ENCODE data around the gene MCCD1. TPM values are rescaled to one million over a fixed set of nuclear protein-coding genes. Genes with fewer than 3 reads are reported as not detected.

Gene MCCD1
- total and polyA plus RNA-seq, 2 of the 13 experiments (the other 11 are each of a cell fraction or from before 2014, with no cell fraction given), result 0.15 TPM; not detected in 1

DNA sequence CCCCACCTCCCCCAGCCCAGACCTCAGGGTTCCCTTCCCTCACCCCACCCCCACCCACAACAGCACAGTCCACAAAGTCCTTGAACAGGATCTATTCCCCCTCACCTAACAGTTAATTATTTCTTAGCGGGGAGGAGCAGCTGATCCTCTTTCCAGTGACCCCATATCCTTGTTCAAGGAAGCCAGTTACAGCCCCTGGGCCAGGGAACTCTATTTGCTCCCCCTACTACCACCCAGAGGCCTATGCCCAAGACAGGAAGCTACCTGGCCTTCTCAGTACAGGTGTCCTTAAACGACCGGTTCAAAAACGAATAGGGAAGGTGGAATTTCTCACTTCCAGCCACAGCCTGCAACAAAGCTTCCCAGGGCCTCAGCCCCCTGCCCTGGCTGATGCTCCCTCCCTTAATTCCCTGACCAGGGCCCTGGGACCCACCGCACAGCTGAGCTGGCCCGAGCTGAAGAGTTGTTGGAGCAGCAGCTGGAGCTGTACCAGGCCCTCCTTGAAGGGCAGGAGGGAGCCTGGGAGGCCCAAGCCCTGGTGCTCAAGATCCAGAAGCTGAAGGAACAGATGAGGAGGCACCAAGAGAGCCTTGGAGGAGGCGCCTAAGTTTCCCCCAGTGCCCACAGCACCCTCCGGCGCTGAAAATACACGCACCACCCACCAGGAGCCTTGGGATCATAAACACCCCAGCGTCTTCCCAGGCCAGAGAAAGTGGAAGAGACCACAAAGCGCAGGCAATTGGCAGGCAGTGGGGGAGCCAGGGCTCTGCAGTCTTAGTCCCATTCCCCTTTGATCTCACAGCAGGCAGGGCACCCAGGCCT is 778 bp downstream of the MCCD1 start (continued):
- TF ChIP-seq, protein P1, sequence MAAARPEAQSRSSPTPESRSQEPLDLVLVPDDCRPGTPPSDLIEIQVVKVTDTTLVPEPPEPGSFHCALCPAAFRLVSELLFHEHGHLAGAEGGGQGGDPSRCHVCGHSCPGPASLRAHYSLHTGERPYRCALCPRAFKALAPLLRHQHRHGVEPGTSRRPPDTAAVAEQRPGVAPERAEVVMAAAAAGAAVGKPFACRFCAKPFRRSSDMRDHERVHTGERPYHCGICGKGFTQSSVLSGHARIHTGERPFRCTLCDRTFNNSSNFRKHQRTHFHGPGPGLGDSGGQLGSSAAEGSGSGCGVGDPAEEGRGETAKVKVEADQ (CRISPR knock-in tag; IDR thresholded peaks at IDR 0.05; ENCODE audit: borderline replicate concordance), result no peak
- TF ChIP-seq FOXJ3 (CRISPR knock-in tag; IDR thresholded peaks at IDR 0.05; ENCODE audit: borderline replicate concordance) (no peak), ZNF33A (CRISPR knock-in tag; IDR thresholded peaks at IDR 0.05; ENCODE audit: borderline replicate concordance) (no peak), ZNF331 (CRISPR knock-in tag; IDR thresholded peaks at IDR 0.05) (no peak; the same call in 1 of the 2 replicates), MEIS1 (CRISPR knock-in tag; IDR thresholded peaks at IDR 0.05; ENCODE audit: borderline replicate concordance) (no peak), NAIF1 (CRISPR knock-in tag; IDR thresholded peaks at IDR 0.05; ENCODE audit: borderline replicate concordance) (no peak), RBFOX2 (IDR thresholded peaks at IDR 0.05; ENCODE audit: low read depth, low read length) (peak; percentile 28; the same call in 1 of the 2 replicates), JUN (CRISPR knock-in tag; IDR thresholded peaks at IDR 0.05) (no peak), ZNF7 (CRISPR knock-in tag; IDR thresholded peaks at IDR 0.05) (no peak), ZBTB38 (CRISPR knock-in tag; IDR thresholded peaks at IDR 0.05) (no peak), NONO (IDR thresholded peaks at IDR 0.05) (no peak), NONO (CRISPR knock-in tag; conservative IDR thresholded peaks at IDR 0.05) (0 out of 2 replicates have a peak, but pooled peaks have one; percentile 43), PHF5A (CRISPR knock-in tag; IDR thresholded peaks at IDR 0.05; ENCODE audit: low read depth, unreplicated experiment) (peak; percentile 68), NFIB (CRISPR knock-in tag; IDR thresholded peaks at IDR 0.05; ENCODE audit: borderline replicate concordance) (no peak), ZNF775 (CRISPR knock-in tag; IDR thresholded peaks at IDR 0.05; ENCODE audit: borderline replicate concordance) (peak; percentile 59; the same call in 1 of the 2 replicates), ZNF264 (CRISPR knock-in tag; IDR thresholded peaks at IDR 0.05) (0 out of 2 replicates have a peak, but pooled peaks have one; percentile 17), BHLHE40 (IDR thresholded peaks at IDR 0.05; ENCODE audit: low read length) (no peak), NFRKB (IDR thresholded peaks at IDR 0.05) (no peak), NFKB2 (CRISPR knock-in tag; IDR thresholded peaks at IDR 0.05; ENCODE audit: borderline replicate concordance) (peak; percentile 30; the same call in 1 of the 2 replicates), SALL1 (CRISPR knock-in tag; IDR thresholded peaks at IDR 0.05) (0 out of 2 replicates have a peak, but pooled peaks have one; percentile 4), TRIM24 (CRISPR knock-in tag; IDR thresholded peaks at IDR 0.05) (no peak)
- TF ChIP-seq, protein P2, sequence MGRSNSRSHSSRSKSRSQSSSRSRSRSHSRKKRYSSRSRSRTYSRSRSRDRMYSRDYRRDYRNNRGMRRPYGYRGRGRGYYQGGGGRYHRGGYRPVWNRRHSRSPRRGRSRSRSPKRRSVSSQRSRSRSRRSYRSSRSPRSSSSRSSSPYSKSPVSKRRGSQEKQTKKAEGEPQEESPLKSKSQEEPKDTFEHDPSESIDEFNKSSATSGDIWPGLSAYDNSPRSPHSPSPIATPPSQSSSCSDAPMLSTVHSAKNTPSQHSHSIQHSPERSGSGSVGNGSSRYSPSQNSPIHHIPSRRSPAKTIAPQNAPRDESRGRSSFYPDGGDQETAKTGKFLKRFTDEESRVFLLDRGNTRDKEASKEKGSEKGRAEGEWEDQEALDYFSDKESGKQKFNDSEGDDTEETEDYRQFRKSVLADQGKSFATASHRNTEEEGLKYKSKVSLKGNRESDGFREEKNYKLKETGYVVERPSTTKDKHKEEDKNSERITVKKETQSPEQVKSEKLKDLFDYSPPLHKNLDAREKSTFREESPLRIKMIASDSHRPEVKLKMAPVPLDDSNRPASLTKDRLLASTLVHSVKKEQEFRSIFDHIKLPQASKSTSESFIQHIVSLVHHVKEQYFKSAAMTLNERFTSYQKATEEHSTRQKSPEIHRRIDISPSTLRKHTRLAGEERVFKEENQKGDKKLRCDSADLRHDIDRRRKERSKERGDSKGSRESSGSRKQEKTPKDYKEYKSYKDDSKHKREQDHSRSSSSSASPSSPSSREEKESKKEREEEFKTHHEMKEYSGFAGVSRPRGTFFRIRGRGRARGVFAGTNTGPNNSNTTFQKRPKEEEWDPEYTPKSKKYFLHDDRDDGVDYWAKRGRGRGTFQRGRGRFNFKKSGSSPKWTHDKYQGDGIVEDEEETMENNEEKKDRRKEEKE (IDR thresholded peaks at IDR 0.05), result no peak
- TF ChIP-seq, protein P3, sequence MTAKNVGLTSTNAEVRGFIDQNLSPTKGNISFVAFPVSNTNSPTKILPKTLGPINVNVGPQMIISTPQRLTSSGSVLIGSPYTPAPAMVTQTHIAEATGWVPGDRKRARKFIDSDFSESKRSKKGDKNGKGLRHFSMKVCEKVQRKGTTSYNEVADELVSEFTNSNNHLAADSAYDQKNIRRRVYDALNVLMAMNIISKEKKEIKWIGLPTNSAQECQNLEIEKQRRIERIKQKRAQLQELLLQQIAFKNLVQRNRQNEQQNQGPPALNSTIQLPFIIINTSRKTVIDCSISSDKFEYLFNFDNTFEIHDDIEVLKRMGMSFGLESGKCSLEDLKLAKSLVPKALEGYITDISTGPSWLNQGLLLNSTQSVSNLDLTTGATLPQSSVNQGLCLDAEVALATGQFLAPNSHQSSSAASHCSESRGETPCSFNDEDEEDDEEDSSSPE (CRISPR knock-in tag; IDR thresholded peaks at IDR 0.05), result no peak
- TF ChIP-seq, protein P4, sequence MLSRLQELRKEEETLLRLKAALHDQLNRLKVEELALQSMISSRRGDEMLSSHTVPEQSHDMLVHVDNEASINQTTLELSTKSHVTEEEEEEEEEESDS (CRISPR knock-in tag; IDR thresholded peaks at IDR 0.05; ENCODE audit: borderline replicate concordance), result no peak

All from HepG2 (cell line).